ENCODE data around the gene MTA2. TPM values are rescaled to one million over a fixed set of nuclear protein-coding genes. Genes with fewer than 3 reads are reported as not detected.
"Not testable (repeated sequence)": the region's sequence is repeated elsewhere in the genome, so short reads cannot be mapped to it uniquely, and the experiment has no call there.

The MTA2 gene
- total RNA-seq, 1 donor from 2014 or later = 203 TPM

GRCh38 chr11:62566247-62566646, 35.4 kb downstream of the MTA2 start:
- H3K27ac Mint-ChIP-seq (ENCODE audit: unreplicated experiment) = no peak overlapping the region
- no peak for DNase-seq (ENCODE audit: low read depth, low spot score)
- no peaks in the 10 kb centered on the region for H3K9me3 Mint-ChIP-seq
- H3K4me1 Mint-ChIP-seq = peaks cover 34% of the 10 kb centered on the region
- no peaks in the 10 kb centered on the region for H3K27me3 Mint-ChIP-seq (ENCODE audit: low read depth)
- no peak overlapping the region for H3K4me3 Mint-ChIP-seq
- H3K36me3 Mint-ChIP-seq (ENCODE audit: low read depth) = peaks cover 26% of the 10 kb centered on the region
- TF ChIP-seq CTCF (conservative IDR thresholded peaks at IDR 0.05) = no peak

GRCh38 chr11:62565100-62565802, 36.4 kb downstream of the MTA2 start:
- H3K9me3 Mint-ChIP-seq = no peaks in the 10 kb centered on the region
- no peak for DNase-seq (ENCODE audit: low read depth, low spot score)
- no peak for TF ChIP-seq CTCF (conservative IDR thresholded peaks at IDR 0.05)
- H3K27ac Mint-ChIP-seq (ENCODE audit: unreplicated experiment) = no peak overlapping the region
- H3K27me3 Mint-ChIP-seq (ENCODE audit: low read depth) = no peaks in the 10 kb centered on the region
- H3K4me3 Mint-ChIP-seq = peak overlapping the region; percentile 8
- peaks cover 30% of the 10 kb centered on the region for H3K4me1 Mint-ChIP-seq
- H3K36me3 Mint-ChIP-seq (ENCODE audit: low read depth) = peaks cover 25% of the 10 kb centered on the region

- not testable (repeated sequence) for H3K27me3 Mint-ChIP-seq (ENCODE audit: low read depth); H3K4me3 Mint-ChIP-seq; H3K9me3 Mint-ChIP-seq; DNase-seq (ENCODE audit: low read depth, low spot score); H3K27ac Mint-ChIP-seq (ENCODE audit: unreplicated experiment)
- peaks cover 41% of the 10 kb centered on the region for H3K36me3 Mint-ChIP-seq (ENCODE audit: low read depth)
- peaks cover 34% of the 10 kb centered on the region for H3K4me1 Mint-ChIP-seq
Observed at GRCh38 chr11:62561677-62562230, 39.9 kb downstream of the MTA2 start.

GRCh38 chr11:62560566-62561103, 41.0 kb downstream of the MTA2 start:
- Mint-ChIP-seq H3K36me3 (ENCODE audit: low read depth) (peaks cover 43% of the 10 kb centered on the region), H3K9me3 (no peaks in the 10 kb centered on the region), H3K4me3 (no peak overlapping the region), H3K27ac (ENCODE audit: unreplicated experiment) (no peak overlapping the region), H3K27me3 (ENCODE audit: low read depth) (no peaks in the 10 kb centered on the region), H3K4me1 (peaks cover 44% of the 10 kb centered on the region)
- TF ChIP-seq CTCF (conservative IDR thresholded peaks at IDR 0.05) = peak; percentile 76
- DNase-seq (ENCODE audit: low read depth, low spot score) = peak; percentile 48

GRCh38 chr11:62559626-62560025, 42.0 kb downstream of the MTA2 start:
- H3K4me3 Mint-ChIP-seq; H3K9me3 Mint-ChIP-seq; DNase-seq (ENCODE audit: low read depth, low spot score); H3K27me3 Mint-ChIP-seq (ENCODE audit: low read depth); H3K27ac Mint-ChIP-seq (ENCODE audit: unreplicated experiment): not testable (repeated sequence)
- H3K4me1 Mint-ChIP-seq = peaks cover 48% of the 10 kb centered on the region
- H3K36me3 Mint-ChIP-seq (ENCODE audit: low read depth) = peaks cover 42% of the 10 kb centered on the region

GRCh38 chr11:62559204-62559603, 42.5 kb downstream of the MTA2 start:
- no peak overlapping the region for H3K27ac Mint-ChIP-seq (ENCODE audit: unreplicated experiment)
- no peak for TF ChIP-seq CTCF (conservative IDR thresholded peaks at IDR 0.05)
- H3K4me3 Mint-ChIP-seq = no peak overlapping the region
- peaks cover 43% of the 10 kb centered on the region for H3K36me3 Mint-ChIP-seq (ENCODE audit: low read depth)
- peaks cover 52% of the 10 kb centered on the region for H3K4me1 Mint-ChIP-seq
- no peak for DNase-seq (ENCODE audit: low read depth, low spot score)
- no peaks in the 10 kb centered on the region for H3K9me3 Mint-ChIP-seq
- H3K27me3 Mint-ChIP-seq (ENCODE audit: low read depth) = no peaks in the 10 kb centered on the region

All from neural crest cell (in vitro differentiated cells).